ENCODE data around the gene MYRFL.

The MYRFL gene

GRCh38 chr12:69868695-69869094 is 43.7 kb downstream of the MYRFL start:
- Histone ChIP-seq H3K79me2 (ENCODE audit: low read length) (no peaks in the 10 kb centered on the region), H3K27ac (ENCODE audit: low read length) (no peak overlapping the region), H3K9ac (ENCODE audit: low read length) (no peak overlapping the region), H3K4me3 (ENCODE audit: low read length) (no peak overlapping the region), H2AFZ (ENCODE audit: low read depth, low read length) (no peak overlapping the region), H3K27me3 (ENCODE audit: low read depth, low read length) (no peaks in the 10 kb centered on the region), H4K20me1 (ENCODE audit: insufficient read depth, low read length) (no peaks in the 10 kb centered on the region), H3K36me3 (replicated peaks; ENCODE audit: low read depth, low read length) (no peaks in the 10 kb centered on the region), H3K4me2 (ENCODE audit: low read length) (no peak overlapping the region), H3K9me3 (ENCODE audit: insufficient read depth, low read length) (no peaks in the 10 kb centered on the region), H3K4me1 (ENCODE audit: low read length) (no peaks in the 10 kb centered on the region)
- TF ChIP-seq, protein P1, sequence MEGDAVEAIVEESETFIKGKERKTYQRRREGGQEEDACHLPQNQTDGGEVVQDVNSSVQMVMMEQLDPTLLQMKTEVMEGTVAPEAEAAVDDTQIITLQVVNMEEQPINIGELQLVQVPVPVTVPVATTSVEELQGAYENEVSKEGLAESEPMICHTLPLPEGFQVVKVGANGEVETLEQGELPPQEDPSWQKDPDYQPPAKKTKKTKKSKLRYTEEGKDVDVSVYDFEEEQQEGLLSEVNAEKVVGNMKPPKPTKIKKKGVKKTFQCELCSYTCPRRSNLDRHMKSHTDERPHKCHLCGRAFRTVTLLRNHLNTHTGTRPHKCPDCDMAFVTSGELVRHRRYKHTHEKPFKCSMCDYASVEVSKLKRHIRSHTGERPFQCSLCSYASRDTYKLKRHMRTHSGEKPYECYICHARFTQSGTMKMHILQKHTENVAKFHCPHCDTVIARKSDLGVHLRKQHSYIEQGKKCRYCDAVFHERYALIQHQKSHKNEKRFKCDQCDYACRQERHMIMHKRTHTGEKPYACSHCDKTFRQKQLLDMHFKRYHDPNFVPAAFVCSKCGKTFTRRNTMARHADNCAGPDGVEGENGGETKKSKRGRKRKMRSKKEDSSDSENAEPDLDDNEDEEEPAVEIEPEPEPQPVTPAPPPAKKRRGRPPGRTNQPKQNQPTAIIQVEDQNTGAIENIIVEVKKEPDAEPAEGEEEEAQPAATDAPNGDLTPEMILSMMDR (IDR thresholded peaks at IDR 0.05; ENCODE audit: low read depth, low read length), result no peak
- no peak for TF ChIP-seq EZH2phosphoT487 (IDR thresholded peaks at IDR 0.05; ENCODE audit: low read depth)

- Histone ChIP-seq H3K4me3 (ENCODE audit: low read length) (no peak overlapping the region), H3K4me1 (ENCODE audit: low read length) (no peaks in the 10 kb centered on the region), H3K9ac (ENCODE audit: low read length) (no peak overlapping the region), H3K9me3 (ENCODE audit: insufficient read depth, low read length) (no peaks in the 10 kb centered on the region), H3K27ac (ENCODE audit: low read length) (no peak overlapping the region), H2AFZ (ENCODE audit: low read depth, low read length) (no peak overlapping the region; the same call in 1 of the 2 replicates), H3K4me2 (ENCODE audit: low read length) (no peak overlapping the region), H3K27me3 (ENCODE audit: low read depth, low read length) (no peaks in the 10 kb centered on the region), H3K36me3 (replicated peaks; ENCODE audit: low read depth, low read length) (no peaks in the 10 kb centered on the region), H3K79me2 (ENCODE audit: low read length) (no peaks in the 10 kb centered on the region), H4K20me1 (ENCODE audit: insufficient read depth, low read length) (no peaks in the 10 kb centered on the region)
- TF ChIP-seq EZH2phosphoT487 (IDR thresholded peaks at IDR 0.05; ENCODE audit: low read depth), result no peak
- TF ChIP-seq, protein P1 (IDR thresholded peaks at IDR 0.05; ENCODE audit: low read depth, low read length), result no peak
Observed at GRCh38 chr12:69872804-69873203, 47.8 kb downstream of the MYRFL start.

GRCh38 chr12:69873429-69873828 is 48.4 kb downstream of the MYRFL start:
- no peak overlapping the region for H3K9ac ChIP-seq (ENCODE audit: low read length)
- H3K79me2 ChIP-seq (ENCODE audit: low read length), result no peaks in the 10 kb centered on the region
- no peaks in the 10 kb centered on the region for H3K4me1 ChIP-seq (ENCODE audit: low read length)
- H3K27me3 ChIP-seq (ENCODE audit: low read depth, low read length), result no peaks in the 10 kb centered on the region
- no peaks in the 10 kb centered on the region for H4K20me1 ChIP-seq (ENCODE audit: insufficient read depth, low read length)
- no peak overlapping the region for H3K4me3 ChIP-seq (ENCODE audit: low read length)
- H3K9me3 ChIP-seq (ENCODE audit: insufficient read depth, low read length), result no peaks in the 10 kb centered on the region
- H3K4me2 ChIP-seq (ENCODE audit: low read length), result no peak overlapping the region
- H3K36me3 ChIP-seq (replicated peaks; ENCODE audit: low read depth, low read length), result no peaks in the 10 kb centered on the region
- TF ChIP-seq, protein P1 (IDR thresholded peaks at IDR 0.05; ENCODE audit: low read depth, low read length), result no peak
- no peak for TF ChIP-seq EZH2phosphoT487 (IDR thresholded peaks at IDR 0.05; ENCODE audit: low read depth)
- H3K27ac ChIP-seq (ENCODE audit: low read length), result no peak overlapping the region
- H2AFZ ChIP-seq (ENCODE audit: low read depth, low read length), result no peak overlapping the region; the same call in 1 of the 2 replicates

DNA sequence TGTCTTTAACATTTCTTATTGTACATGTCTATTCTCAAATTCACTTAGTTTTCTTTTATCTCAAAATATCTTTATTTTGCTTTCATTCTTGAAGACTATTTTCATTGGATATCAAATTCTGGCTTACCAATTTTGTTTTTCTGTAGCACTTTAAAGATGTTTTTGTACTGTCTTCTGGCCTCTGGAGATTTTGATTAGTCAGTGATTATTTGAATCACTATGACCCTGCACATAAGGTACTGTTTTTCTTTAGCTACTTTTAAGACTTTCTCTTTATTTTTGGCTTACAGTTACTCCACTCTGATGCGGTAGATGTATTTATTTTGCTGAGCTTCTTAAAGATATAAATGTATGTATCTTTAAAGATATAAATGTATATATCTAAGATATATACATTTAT is 49.6 kb downstream of the MYRFL start:
- Histone ChIP-seq H3K4me1 (ENCODE audit: low read length) (peaks cover 8% of the 10 kb centered on the region), H3K36me3 (replicated peaks; ENCODE audit: low read depth, low read length) (no peaks in the 10 kb centered on the region), H3K4me3 (ENCODE audit: low read length) (no peak overlapping the region), H3K9ac (ENCODE audit: low read length) (no peak overlapping the region), H3K79me2 (ENCODE audit: low read length) (no peaks in the 10 kb centered on the region), H3K27ac (ENCODE audit: low read length) (no peak overlapping the region), H3K9me3 (ENCODE audit: insufficient read depth, low read length) (no peaks in the 10 kb centered on the region), H3K4me2 (ENCODE audit: low read length) (no peak overlapping the region), H4K20me1 (ENCODE audit: insufficient read depth, low read length) (no peaks in the 10 kb centered on the region), H3K27me3 (ENCODE audit: low read depth, low read length) (no peaks in the 10 kb centered on the region), H2AFZ (ENCODE audit: low read depth, low read length) (no peak overlapping the region)
- no peak for TF ChIP-seq EZH2phosphoT487 (IDR thresholded peaks at IDR 0.05; ENCODE audit: low read depth)
- TF ChIP-seq, protein P1 (IDR thresholded peaks at IDR 0.05; ENCODE audit: low read depth, low read length), result no peak

Measured in OCI-LY3 (cell line).